DOHH2 (cell line): ENCODE measurements around the gene KIAA1549.

Experiments used
- CTCF ChIP-seq: fragments of 200-600 bp; sonication (generic); IDR thresholded peaks from one replicate; pipeline ENCODE4 v1.5.1; 2014; ENCODE audit warnings: antibody characterized with exemption, mild to moderate bottlenecking, low read depth, low read length; ENCODE audit not compliant: poor library complexity, severe bottlenecking
- EZH2phosphoT487 ChIP-seq: fragments of 200-600 bp; sonication (generic); IDR thresholded peaks from 2 replicates; pipeline ENCODE4 v1.6.1; 2017; ENCODE audit warnings: borderline replicate concordance, mild to moderate bottlenecking, antibody characterized with exemption, low read length, moderate library complexity, mixed read lengths

GRCh38 chr7:138924501-138925225 lies 56.5 kb downstream of the KIAA1549 start:
- TF ChIP-seq CTCF = no peak
- no peak for TF ChIP-seq EZH2phosphoT487
